HCT116 (cell line): Measurements from ENCODE around the gene ST3GAL6. TPM values are rescaled to one million over a fixed set of nuclear protein-coding genes. Genes with fewer than 3 reads are reported as not detected.

Experiments used
- ATAC-seq: fragments of 200-7000 bp; cut with Tn5 transposase; 2 replicates; pipeline ENCODE4 v1.9.1; 2020; ENCODE audit warnings: mild to moderate bottlenecking, moderate library complexity
- BruUV-seq: library from RNA; stranded (reverse); fragments of 400-500 nt; replicated peaks from 2 replicates; lab custom pipeline; 2021; lab: Mats Ljungman, UMichigan
- CTCF ChIA-PET: fragments of 300-600 bp; sonication (Branson Sonifier 250); formaldehyde crosslinking; loops from one replicate; lab custom pipeline; 2021; ENCODE audit warnings: antibody characterized with exemption; lab: Charles Lee
- POLR2A ChIA-PET: fragments of 300-600, 350-600 bp; sonication (Branson Sonifier 250); formaldehyde crosslinking; loops from one replicate; lab custom pipeline; 2021; ENCODE audit warnings: antibody characterized with exemption; lab: Charles Lee
- RAD21 ChIA-PET, 2 experiments: fragments of 300-600 bp; sonication (Branson Sonifier 250); formaldehyde crosslinking; loops; one replicate each; lab custom pipeline; 2023; ENCODE audit warnings: low total read pairs in 2 of 2; ENCODE audit not compliant: uncharacterized antibody in 2 of 2, unreplicated experiment in 2 of 2, low non-redundant PET in 1 of 2; lab: Charles Lee
- DNase-seq: peaks from one replicate; pipeline ENCODE4 v3.0.0-alpha.2; 2010; ENCODE audit warnings: low read depth, low spot score
- H2AFZ ChIP-seq: fragments of 200-600 bp; shearing (Covaris generic), sonication (generic); 2 replicates; pipeline ENCODE4 v1.6.1; 2017; ENCODE audit warnings: low read depth, mixed run types, mixed read lengths, antibody characterized with exemption, low read length; ENCODE audit not compliant: poor library complexity, severe bottlenecking
- H3K27ac ChIP-seq: 2 replicates; pipeline ENCODE4 v1.5.1; 2012; ENCODE audit warnings: low read depth, low read length
- H3K27me3 ChIP-seq: fragments of 200-600 bp; sonication (generic); 2 replicates; pipeline ENCODE4 v1.6.1; 2016; ENCODE audit warnings: mixed run types, low read length, mixed read lengths; ENCODE audit not compliant: insufficient read depth
- H3K36me3 ChIP-seq, 2 experiments: fragments of 200-500 bp in 1 of 2; fragments of 200-600 bp in 1 of 2; sonication (Bioruptor generic) in 1 of 2; sonication (generic) in 1 of 2; 2 replicates each; pipeline versions ENCODE4 v1.5.1 to v1.6.1; 2014 to 2016; ENCODE audit warnings: low read length in 2 of 2, inconsistent platforms in 1 of 2, mixed read lengths in 1 of 2, mixed run types in 1 of 2; ENCODE audit not compliant: insufficient read depth in 2 of 2, control insufficient read depth in 1 of 2
- H3K4me1 ChIP-seq, 2 experiments: fragments of 200-600 bp in 1 of 2; sonication (generic) in 1 of 2; 2 replicates each; pipeline versions ENCODE4 v1.5.1 to v1.6.1; 2012 to 2017; ENCODE audit warnings: low read length in 2 of 2, inconsistent platforms in 1 of 2, mild to moderate bottlenecking in 1 of 2, mixed read lengths in 1 of 2, mixed run types in 1 of 2, moderate library complexity in 1 of 2; ENCODE audit not compliant: insufficient read depth in 2 of 2, control insufficient read depth in 1 of 2
- H3K4me2 ChIP-seq: fragments of 200-600 bp; sonication (generic); 2 replicates; pipeline ENCODE4 v1.6.1; 2017; ENCODE audit warnings: mixed run types, low read length, mixed read lengths
- H3K4me3 ChIP-seq, 2 experiments: fragments of 200-600 bp in 1 of 2; sonication (generic) in 1 of 2; replicated peaks in 1 of 2; 2 replicates each; pipeline ENCODE4 v1.5.1; 2011 to 2016; ENCODE audit warnings: low read length in 2 of 2, control low read depth in 1 of 2, low read depth in 1 of 2, mild to moderate bottlenecking in 1 of 2, mixed read lengths in 1 of 2, mixed run types in 1 of 2
- H3K79me2 ChIP-seq: fragments of 200-600 bp; sonication (generic); 2 replicates; pipeline ENCODE4 v1.6.1; 2017; ENCODE audit warnings: mild to moderate bottlenecking, mixed run types, low read length, moderate library complexity, mixed read lengths; ENCODE audit not compliant: insufficient read depth
- H3K9ac ChIP-seq: fragments of 200-600 bp; sonication (generic); 2 replicates; pipeline ENCODE4 v1.6.1; 2016; ENCODE audit warnings: low read length, mixed read lengths
- H3K9me2 ChIP-seq: fragments of 200-600 bp; sonication (generic), shearing (Covaris generic); 2 replicates; pipeline ENCODE4 v1.6.1; 2017; ENCODE audit warnings: mixed run types, mild to moderate bottlenecking, moderate library complexity; ENCODE audit not compliant: insufficient read depth
- H3K9me3 ChIP-seq, 2 experiments: fragments of 200-500 bp in 1 of 2; fragments of 200-600 bp in 1 of 2; sonication (Bioruptor generic) in 1 of 2; sonication (generic) in 1 of 2; 2 replicates each; pipeline ENCODE4 v1.6.1; 2014 to 2017; ENCODE audit warnings: low read length in 2 of 2, mixed read lengths in 2 of 2, inconsistent platforms in 1 of 2, low read depth in 1 of 2, mild to moderate bottlenecking in 1 of 2, mixed run types in 1 of 2, moderate library complexity in 1 of 2; ENCODE audit not compliant: control insufficient read depth in 1 of 2, insufficient read depth in 1 of 2
- H4K20me1 ChIP-seq: fragments of 200-600 bp; sonication (generic), shearing (Covaris generic); 2 replicates; pipeline ENCODE4 v1.6.1; 2017; ENCODE audit warnings: mixed run types, mild to moderate bottlenecking, moderate library complexity; ENCODE audit not compliant: insufficient read depth
- CEBPB ChIP-seq: IDR thresholded peaks from 2 replicates; pipeline ENCODE4 v1.6.1; 2012; ENCODE audit warnings: low read depth
- ELF1 ChIP-seq: IDR thresholded peaks from 2 replicates; pipeline ENCODE4 v1.6.1; 2012; ENCODE audit warnings: low read depth, borderline replicate concordance
- JUND ChIP-seq: IDR thresholded peaks from 2 replicates; pipeline ENCODE4 v1.6.1; 2012
- MAX ChIP-seq: IDR thresholded peaks from 2 replicates; pipeline ENCODE4 v1.6.1; 2012
- RAD21 ChIP-seq: IDR thresholded peaks from 2 replicates; pipeline ENCODE4 v1.6.1; 2012; ENCODE audit warnings: low read depth, mild to moderate bottlenecking
- SIN3A ChIP-seq: IDR thresholded peaks from 2 replicates; pipeline ENCODE4 v1.6.1; 2012; ENCODE audit warnings: low read depth
- ZFX ChIP-seq: fragments of 450-650 bp; IDR thresholded peaks from 2 replicates; pipeline ENCODE4 v1.6.1; 2017
- intact Hi-C: fragments of 100-400 bp; cut with micrococcal nuclease; formaldehyde crosslinking; loops from 2 replicates; pipeline ENCODE4 v1.10.0; 2022
- total RNA-seq: library from RNA; stranded (reverse); gene quantifications from one replicate; pipeline ENCODE4 v1.2.1, GENCODE V29; 2021; ENCODE audit not compliant: unreplicated experiment

Gene ST3GAL6
- total RNA-seq, 1 experiment from 2014 or later: 10.6 TPM

GRCh38 chr3:98796334-98796733, 33.2 kb downstream of the ST3GAL6 start:
- H3K27me3 ChIP-seq: no peaks in the 10 kb centered on the region
- TF ChIP-seq SIN3A (no peak), RAD21 (no peak), CEBPB (no peak), ELF1 (no peak), ZFX (no peak)
- POLR2A ChIA-PET: no interaction called here
- intact Hi-C loops: loop anchor here (5.0 kb wide), 1 partner anchor 194 kb away; no protein-coding TSS in a partner anchor
- no peak overlapping the region for H2AFZ ChIP-seq
- DNase-seq (no peak), ATAC-seq (no peak)
- H4K20me1 ChIP-seq: peaks cover 3% of the 10 kb centered on the region; the same call in 1 of the 2 replicates
- CTCF ChIA-PET: interaction anchor here (3.2 kb wide), 1 partner anchor 194 kb away, joined by 18 read pairs; no protein-coding TSS in a partner anchor
- no peak overlapping the region for H3K27ac ChIP-seq
- H3K36me3 ChIP-seq: peaks cover 30 to 50% of the 10 kb centered on the region in 2 experiments
- BruUV-seq: TSS peak; percentile 3
- H3K4me2 ChIP-seq: no peak overlapping the region
- no peak overlapping the region for H3K4me3 ChIP-seq
- peaks cover 4% of the 10 kb centered on the region; the same call in 1 of the 2 replicates for H3K79me2 ChIP-seq
- RAD21 ChIA-PET: no interaction called here
- H3K9me3 ChIP-seq: no peaks in the 10 kb centered on the region
- H3K9ac ChIP-seq: no peak overlapping the region
- H3K4me1 ChIP-seq: no peaks in the 10 kb centered on the region
- H3K9me2 ChIP-seq: no peaks in the 10 kb centered on the region

DNA sequence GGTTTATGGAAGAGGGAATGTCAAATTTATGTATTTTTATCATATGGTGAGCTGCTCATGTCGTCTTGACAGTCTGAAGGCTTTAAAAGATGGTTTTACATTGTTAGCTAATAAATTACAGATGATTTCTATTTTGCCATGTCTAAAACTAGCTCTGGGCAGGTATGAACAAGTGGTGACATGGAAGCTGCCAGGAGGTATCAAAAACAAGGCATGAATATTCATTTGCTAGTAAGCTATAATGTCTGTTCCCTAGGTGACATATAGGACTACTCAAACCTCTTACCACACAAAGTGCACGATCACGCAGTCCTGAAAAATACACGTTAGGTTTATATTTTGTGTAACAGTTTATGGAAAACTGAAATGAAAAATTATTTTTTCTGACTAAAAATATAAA, 34.8 kb downstream of the ST3GAL6 start:
- POLR2A ChIA-PET: interaction anchor here (0.9 kb wide), 1 partner anchor 8 kb away, joined by 3 read pairs; no protein-coding TSS in a partner anchor
- Histone ChIP-seq H4K20me1 (peaks cover 3% of the 10 kb centered on the region; the same call in 1 of the 2 replicates), H2AFZ (no peak overlapping the region), H3K9me3 (no peaks in the 10 kb centered on the region), H3K27ac (no peak overlapping the region), H3K9ac (no peak overlapping the region), H3K4me2 (no peak overlapping the region), H3K4me1 (no peaks in the 10 kb centered on the region), H3K9me2 (no peaks in the 10 kb centered on the region), H3K36me3 (peaks cover 30 to 53% of the 10 kb centered on the region in 2 experiments), H3K4me3 (no peak overlapping the region), H3K27me3 (no peaks in the 10 kb centered on the region), H3K79me2 (peaks cover 4% of the 10 kb centered on the region; the same call in 1 of the 2 replicates)
- RAD21 ChIA-PET: no interaction called here
- intact Hi-C loops: loop anchor here (5.0 kb wide), 1 partner anchor 196 kb away; no protein-coding TSS in a partner anchor
- no peak for ATAC-seq
- CTCF ChIA-PET: interaction anchor here (1.5 to 2.1 kb wide), 2 partner anchors 19 to 196 kb away, joined by 6 to 9 read pairs; no protein-coding TSS in a partner anchor
- no peak for TF ChIP-seq ZFX
- TF ChIP-seq JUND: no peak
- no peak for TF ChIP-seq MAX
- no TSS peak for BruUV-seq
- DNase-seq: no peak
